BJ (cell line): Measurements from ENCODE around the gene ATP7B. TPM values are rescaled to one million over a fixed set of nuclear protein-coding genes. Genes with fewer than 3 reads are reported as not detected.

Experiments
- CTCF ChIA-PET: fragments of 350-600 bp; formaldehyde crosslinking; extraction: SDS; loops from one replicate; lab custom pipeline; 2021; ENCODE audit warnings: antibody characterized with exemption, inconsistent platforms; lab: Yijun Ruan, JAX
- POLR2A ChIA-PET: fragments of 300-600 bp; sonication (Branson Sonifier 250); formaldehyde crosslinking; extraction: SDS; loops from one replicate; lab custom pipeline; 2021; ENCODE audit warnings: antibody characterized with exemption; lab: Charles Lee
- DNase-seq: peaks from one replicate; pipeline ENCODE4 v3.0.0-alpha.2; 2011; ENCODE audit warnings: low read depth
- H3K27me3 ChIP-seq: 2 replicates; pipeline ENCODE4 v1.6.0; 2011; ENCODE audit warnings: low read length; ENCODE audit not compliant: control insufficient read depth, insufficient read depth
- H3K36me3 ChIP-seq: 2 replicates; pipeline ENCODE4 v1.5.1; 2011; ENCODE audit warnings: low read length; ENCODE audit not compliant: control insufficient read depth, insufficient read depth
- H3K4me3 ChIP-seq: 2 replicates; pipeline ENCODE4 v1.5.1; 2011; ENCODE audit warnings: low read depth, mild to moderate bottlenecking, control low read depth, low read length
- polyA plus RNA-seq: library from polyadenylated mRNA; depleted of rRNA; stranded (reverse); fragments of >200 nt; gene quantifications from 2 replicates; pipeline ENCODE4 v1.2.3, GENCODE V29; 2011
- TF ChIP-seq, protein P1 (sequence below): IDR thresholded peaks from 2 replicates; pipeline ENCODE4 v1.5.1; 2011; ENCODE audit warnings: low read depth, mild to moderate bottlenecking, control low read depth, inconsistent platforms, low read length, moderate library complexity; ENCODE audit not compliant: insufficient read depth

The ATP7B gene
- polyA plus RNA-seq, 1 experiment, result 2.5 TPM

DNA sequence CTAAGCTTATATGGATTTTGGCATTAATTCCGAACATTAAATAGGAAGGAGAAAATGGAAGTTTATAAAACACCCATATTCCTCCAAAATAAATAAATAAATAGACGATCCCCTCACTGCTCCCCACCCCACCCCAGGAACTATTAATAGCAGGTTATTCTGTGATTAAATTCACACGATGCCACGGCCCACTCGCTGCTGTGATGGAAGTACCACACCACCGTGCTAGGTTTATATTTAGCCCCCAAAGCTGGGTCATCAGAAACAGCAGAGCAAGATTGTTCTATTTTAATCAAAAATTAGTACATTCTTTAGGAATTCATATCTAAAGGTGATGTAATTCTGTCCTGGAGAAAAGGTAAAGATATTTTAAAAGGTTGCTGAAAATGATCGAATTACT lies 84.1 kb downstream of the ATP7B start:
- POLR2A ChIA-PET, result no interaction called here
- TF ChIP-seq, protein P1, sequence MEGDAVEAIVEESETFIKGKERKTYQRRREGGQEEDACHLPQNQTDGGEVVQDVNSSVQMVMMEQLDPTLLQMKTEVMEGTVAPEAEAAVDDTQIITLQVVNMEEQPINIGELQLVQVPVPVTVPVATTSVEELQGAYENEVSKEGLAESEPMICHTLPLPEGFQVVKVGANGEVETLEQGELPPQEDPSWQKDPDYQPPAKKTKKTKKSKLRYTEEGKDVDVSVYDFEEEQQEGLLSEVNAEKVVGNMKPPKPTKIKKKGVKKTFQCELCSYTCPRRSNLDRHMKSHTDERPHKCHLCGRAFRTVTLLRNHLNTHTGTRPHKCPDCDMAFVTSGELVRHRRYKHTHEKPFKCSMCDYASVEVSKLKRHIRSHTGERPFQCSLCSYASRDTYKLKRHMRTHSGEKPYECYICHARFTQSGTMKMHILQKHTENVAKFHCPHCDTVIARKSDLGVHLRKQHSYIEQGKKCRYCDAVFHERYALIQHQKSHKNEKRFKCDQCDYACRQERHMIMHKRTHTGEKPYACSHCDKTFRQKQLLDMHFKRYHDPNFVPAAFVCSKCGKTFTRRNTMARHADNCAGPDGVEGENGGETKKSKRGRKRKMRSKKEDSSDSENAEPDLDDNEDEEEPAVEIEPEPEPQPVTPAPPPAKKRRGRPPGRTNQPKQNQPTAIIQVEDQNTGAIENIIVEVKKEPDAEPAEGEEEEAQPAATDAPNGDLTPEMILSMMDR, result no peak
- Histone ChIP-seq H3K27me3 (no peaks in the 10 kb centered on the region), H3K4me3 (no peak overlapping the region), H3K36me3 (no peaks in the 10 kb centered on the region)
- no peak for DNase-seq
- CTCF ChIA-PET, result no interaction called here

DNA sequence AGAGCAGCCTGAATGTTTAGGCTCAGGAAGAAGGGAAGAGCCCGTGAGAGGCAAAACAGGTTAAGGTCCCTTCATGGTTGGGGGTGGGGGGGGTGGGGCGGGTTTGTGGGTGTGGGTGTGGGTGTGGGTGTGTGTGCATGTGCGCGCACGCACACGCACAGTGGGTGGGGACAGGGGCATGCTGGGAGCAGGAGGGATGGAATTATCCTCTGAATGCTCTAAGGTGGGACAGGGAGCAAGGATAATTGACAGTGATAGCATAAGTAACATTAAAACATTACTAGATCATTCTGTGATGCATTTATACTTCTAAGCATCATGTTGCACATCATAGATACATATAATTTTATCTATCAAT lies 84.7 kb downstream of the ATP7B start:
- CTCF ChIA-PET, result no interaction called here
- Histone ChIP-seq H3K27me3 (no peaks in the 10 kb centered on the region), H3K36me3 (no peaks in the 10 kb centered on the region), H3K4me3 (no peak overlapping the region)
- TF ChIP-seq, protein P1, result no peak
- no peak for DNase-seq
- POLR2A ChIA-PET, result no interaction called here

DNA sequence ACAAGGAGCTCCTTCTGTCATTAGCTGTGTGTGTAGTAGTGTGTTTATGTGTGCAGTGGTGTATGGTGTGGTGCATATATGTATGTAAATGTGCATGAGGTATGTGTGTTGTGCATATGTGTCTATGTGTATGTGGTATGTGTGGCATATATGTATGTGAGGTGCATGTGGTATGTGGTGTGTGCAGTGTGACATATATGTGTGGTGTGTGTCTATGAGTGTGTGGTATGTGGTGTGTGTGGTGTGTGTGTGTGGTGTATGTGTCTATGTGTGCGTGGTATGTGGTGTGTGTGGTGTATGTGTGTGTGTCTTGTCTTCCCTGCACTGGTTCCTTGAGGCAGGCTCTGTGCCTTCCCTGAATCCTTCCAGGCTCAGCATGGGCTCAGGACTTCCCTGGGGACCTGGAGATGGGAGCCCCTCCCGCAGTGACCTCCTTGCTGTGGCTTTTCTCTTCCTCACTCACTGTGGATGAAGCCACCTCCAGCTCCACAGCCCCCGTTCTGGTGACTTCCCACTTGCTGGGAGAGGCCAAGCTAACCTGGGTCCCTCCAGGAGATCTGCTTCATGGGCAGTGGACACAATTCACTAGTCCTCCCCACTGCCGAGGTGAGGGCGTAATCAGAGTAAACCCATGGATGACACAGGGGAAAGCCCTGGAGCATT lies 85.3 kb downstream of the ATP7B start:
- no peaks in the 10 kb centered on the region for H3K27me3 ChIP-seq
- CTCF ChIA-PET, result no interaction called here
- H3K4me3 ChIP-seq, result no peak overlapping the region
- TF ChIP-seq, protein P1, result no peak
- POLR2A ChIA-PET, result no interaction called here
- DNase-seq, result no peak
- H3K36me3 ChIP-seq, result no peaks in the 10 kb centered on the region

DNA sequence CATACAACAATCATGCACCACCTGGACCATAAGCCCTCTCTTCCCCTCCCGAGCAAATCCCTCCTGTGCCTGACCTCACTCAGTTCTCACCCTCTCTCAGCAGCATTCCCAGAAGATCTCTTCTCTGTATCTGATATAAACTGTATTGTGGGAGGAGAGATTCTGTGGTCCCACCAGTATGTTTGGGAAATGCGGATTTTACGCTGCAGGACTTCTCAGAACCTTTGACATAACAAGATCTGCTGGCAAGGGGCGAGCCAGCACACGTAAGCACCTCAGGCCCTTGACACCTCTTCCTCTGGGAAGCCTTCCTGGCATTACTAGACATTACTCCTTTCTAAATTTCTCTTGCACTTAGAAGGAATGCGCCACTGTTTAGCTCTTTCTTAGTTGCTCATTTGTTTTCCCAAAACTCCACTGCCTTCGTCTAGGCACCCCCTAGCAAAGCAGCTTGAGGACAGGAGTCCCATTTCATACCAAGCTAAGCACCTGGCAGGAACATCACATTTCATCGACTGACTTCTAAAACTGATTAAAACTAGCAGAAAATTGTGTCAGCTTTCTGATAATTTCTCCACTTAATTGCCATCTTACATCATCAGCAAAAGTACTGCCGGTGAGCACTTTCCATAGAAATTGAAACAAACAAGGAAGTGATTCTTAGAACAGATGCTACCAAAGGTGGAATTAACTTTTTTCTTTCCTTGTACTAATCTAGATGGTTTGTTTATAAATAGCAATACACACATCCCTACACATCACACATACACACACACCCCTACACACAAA lies 86.3 kb downstream of the ATP7B start:
- Histone ChIP-seq H3K27me3 (no peaks in the 10 kb centered on the region), H3K4me3 (no peak overlapping the region), H3K36me3 (no peaks in the 10 kb centered on the region)
- ChIA-PET CTCF (interaction anchor here (0.6 kb wide), 1 partner anchor 113 kb away, joined by 4 read pairs; no protein-coding TSS in a partner anchor), POLR2A (no interaction called here)
- no peak for DNase-seq
- TF ChIP-seq, protein P1, result no peak

DNA sequence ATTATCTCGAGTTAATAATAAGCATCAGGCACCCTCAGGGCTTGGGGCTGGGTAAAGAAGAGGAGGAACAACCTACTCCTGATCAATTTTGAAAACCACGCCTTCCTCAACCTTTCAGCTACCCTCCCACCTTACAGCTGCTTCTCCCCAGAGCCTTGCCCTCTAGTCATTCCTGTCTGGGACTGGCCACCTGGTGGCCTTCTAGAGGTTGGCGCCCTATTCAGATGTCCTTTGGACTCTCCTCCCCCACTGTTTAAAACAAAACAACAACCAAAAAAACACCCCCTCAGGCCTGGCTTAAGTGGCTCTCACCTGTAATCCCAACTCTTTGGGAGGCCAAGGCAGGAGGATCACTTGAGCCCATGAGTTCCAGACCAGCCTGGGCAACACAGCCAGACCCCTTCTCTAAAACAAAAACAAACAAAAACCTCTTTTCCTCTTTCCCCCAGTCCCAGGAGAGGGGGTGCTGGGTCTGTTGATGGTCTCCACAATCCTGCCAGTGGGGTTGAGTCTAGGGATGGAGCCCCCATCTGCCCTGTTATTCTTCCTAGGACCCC lies 87.2 kb downstream of the ATP7B start:
- Histone ChIP-seq H3K27me3 (no peaks in the 10 kb centered on the region), H3K36me3 (no peaks in the 10 kb centered on the region), H3K4me3 (no peak overlapping the region)
- ChIA-PET CTCF (no interaction called here), POLR2A (no interaction called here)
- TF ChIP-seq, protein P1, result 0 out of 2 replicates have a peak, but pooled peaks have one; percentile 17
- DNase-seq, result no peak
